ENCODE data around the gene GNB5.

GNB5 gene

GRCh38 chr15:52139599-52140462, 51.4 kb downstream of the GNB5 start:
- DNase-seq, result no peak

GRCh38 chr15:52137432-52138357, 53.5 kb downstream of the GNB5 start:
- DNase-seq, result no peak

GRCh38 chr15:52136442-52136980, 54.7 kb downstream of the GNB5 start:
- no peak for DNase-seq

GRCh38 chr15:52134502-52135144, 56.6 kb downstream of the GNB5 start:
- no peak for DNase-seq

- DNase-seq, result no peak
Observed at GRCh38 chr15:52133510-52134220, 57.5 kb downstream of the GNB5 start.

GRCh38 chr15:52132066-52132465, 59.1 kb downstream of the GNB5 start:
- DNase-seq, result no peak

GRCh38 chr15:52128568-52128967, 62.6 kb downstream of the GNB5 start:
- no peak for DNase-seq

- no peak for DNase-seq
Observed at GRCh38 chr15:52124270-52124880, 66.8 kb downstream of the GNB5 start.

- DNase-seq, result no peak
Observed at GRCh38 chr15:52121896-52122295, 69.3 kb downstream of the GNB5 start.

- DNase-seq, result no peak
Observed at GRCh38 chr15:52121006-52121405, 70.2 kb downstream of the GNB5 start.

GRCh38 chr15:52120488-52120887, 70.7 kb downstream of the GNB5 start:
- DNase-seq, result no peak

GRCh38 chr15:52118969-52119749, 72.0 kb downstream of the GNB5 start:
- DNase-seq, result no peak

GRCh38 chr15:52117549-52117948, 73.6 kb downstream of the GNB5 start:
- DNase-seq, result no peak

GRCh38 chr15:52115598-52116427, 75.4 kb downstream of the GNB5 start:
- DNase-seq, result no peak

GRCh38 chr15:52114261-52115055, 76.7 kb downstream of the GNB5 start:
- no peak for DNase-seq

- no peak for DNase-seq
Observed at GRCh38 chr15:52113708-52114107, 77.5 kb downstream of the GNB5 start.

GRCh38 chr15:52113235-52113634, 78.0 kb downstream of the GNB5 start:
- DNase-seq, result no peak

- DNase-seq, result no peak
Observed at GRCh38 chr15:52112203-52112750, 78.9 kb downstream of the GNB5 start.

All from GOT3 (cell line).